ENCODE results near the gene MSL3B.

Gene MSL3B

GRCh38 chr2:233901367-233901766, 33.2 kb upstream of the MSL3B start:
- no peaks in the 10 kb centered on the region for H3K9me1 ChIP-seq (ENCODE audit: control insufficient read depth, insufficient read depth, low read length)
- no peak overlapping the region for H3K4me3 ChIP-seq
- intact Hi-C loops (cut with micrococcal nuclease), result no loop called here
- H3K27me3 ChIP-seq (ENCODE audit: control insufficient read depth in 2 of 2, insufficient read depth in 2 of 2, low read length in 2 of 2), result peaks cover 2 to 3% of the 10 kb centered on the region in 2 experiments; a peak in 4 of 5 replicates
- in situ Hi-C loops (cut with MboI), result no loop called here
- H3K9ac ChIP-seq (ENCODE audit: insufficient read depth in 1 of 2, low read depth in 2 of 2, low read length in 2 of 2), result no peak overlapping the region
- ChIA-PET CTCF (ENCODE audit: low intra/inter-chr PET ratio) (no interaction called here), POLR2A (interaction anchor here (1.1 kb wide), 1 partner anchor 12 kb away, joined by 3 read pairs; no protein-coding TSS in a partner anchor)
- no peak overlapping the region for H3K4me2 ChIP-seq (ENCODE audit: insufficient read depth, low read length)
- no peaks in the 10 kb centered on the region for H3K4me1 ChIP-seq (replicated peaks in 1 of 2; ENCODE audit: control insufficient read depth in 2 of 2, insufficient read depth in 2 of 2, low read length in 2 of 2)
- no peak overlapping the region for H3K27ac ChIP-seq (ENCODE audit: extremely low read depth, low read depth, low read length)
- no peak for TF ChIP-seq ZNF518B (CRISPR knock-in tag; IDR thresholded peaks at IDR 0.05)
- no peak for TF ChIP-seq MTA1 (IDR thresholded peaks at IDR 0.05; ENCODE audit: borderline replicate concordance)
- no peak for TF ChIP-seq SP1 (CRISPR knock-in tag; IDR thresholded peaks at IDR 0.05)
- no peak for TF ChIP-seq ZEB2 (IDR thresholded peaks at IDR 0.05)
- no peak for TF ChIP-seq KDM4B (IDR thresholded peaks at IDR 0.05; ENCODE audit: borderline replicate concordance in 2 of 2, low read depth in 1 of 2)
- TF ChIP-seq KLF10 (CRISPR knock-in tag; IDR thresholded peaks at IDR 0.05), result no peak
- TF ChIP-seq HDGF (IDR thresholded peaks at IDR 0.05), result no peak
- no peak for TF ChIP-seq KLF6 (CRISPR knock-in tag; IDR thresholded peaks at IDR 0.05; ENCODE audit: borderline replicate concordance)
- TF ChIP-seq ZBTB8A (IDR thresholded peaks at IDR 0.05; ENCODE audit: partially characterized antibody), result no peak
- no peak for TF ChIP-seq ZNF431 (CRISPR knock-in tag; IDR thresholded peaks at IDR 0.05)
- no peak for TF ChIP-seq ATF3 (IDR thresholded peaks at IDR 0.05)
- TF ChIP-seq ATF3 (CRISPR knock-in tag; conservative IDR thresholded peaks at IDR 0.05), result no peak
- TF ChIP-seq EZH2 (IDR thresholded peaks at IDR 0.05; ENCODE audit: borderline replicate concordance, low read depth, low read length), result no peak
- no peak for TF ChIP-seq STAG1 (CRISPR knock-in tag; IDR thresholded peaks at IDR 0.05; ENCODE audit: borderline replicate concordance)
- no peak for TF ChIP-seq ZNF224 (CRISPR knock-in tag; IDR thresholded peaks at IDR 0.05)
- TF ChIP-seq ZNF445 (CRISPR knock-in tag; IDR thresholded peaks at IDR 0.05; ENCODE audit: low read depth), result no peak
- TF ChIP-seq NR0B1 (IDR thresholded peaks at IDR 0.05; ENCODE audit: partially characterized antibody), result no peak
- no peak for TF ChIP-seq MEF2D (tag; conservative IDR thresholded peaks at IDR 0.05; ENCODE audit: low read depth)
- TF ChIP-seq TEAD1 (CRISPR knock-in tag; IDR thresholded peaks at IDR 0.05), result no peak
- ATAC-seq, result no peak
- no peaks in the 10 kb centered on the region for H3K79me2 ChIP-seq (ENCODE audit: control insufficient read depth, insufficient read depth, low read length)
- no peaks in the 10 kb centered on the region for H3K9me3 ChIP-seq (replicated peaks; ENCODE audit: control insufficient read depth, insufficient read depth, low read depth, low read length)
- no peaks in the 10 kb centered on the region for H4K20me1 ChIP-seq (replicated peaks; ENCODE audit: control insufficient read depth, insufficient read depth, low read length)
- FAIRE-seq, result no peak
- no peak for DNase-seq (ENCODE audit: extremely low read depth in 1 of 4, low spot score in 3 of 4)
- H2AFZ ChIP-seq (ENCODE audit: low read depth, low read length), result no peak overlapping the region
- no TSS peak for BruUV-seq (replicated peaks)
- 0% methylated on average over 4 of the region's 4 CpGs for WGBS (ENCODE audit: insufficient coverage, low coverage, missing lambda C conversion rate)
- H3K36me3 ChIP-seq (ENCODE audit: control insufficient read depth, insufficient read depth, low read length), result no peaks in the 10 kb centered on the region

Data from K562 (cell line).